Loucy (cell line): ENCODE measurements around the gene MIEN1.
"Not testable (repeated sequence)": the region's sequence is repeated elsewhere in the genome, so short reads cannot be mapped to it uniquely, and the experiment has no call there.

Experiments
- H2AFZ ChIP-seq: fragments of 200-600 bp; sonication (generic); 2 replicates; pipeline ENCODE4 v1.6.0; 2016; ENCODE audit warnings: antibody characterized with exemption, mild to moderate bottlenecking, low read length, moderate library complexity
- H3F3A ChIP-seq: fragments of 200-600 bp; 2 replicates; pipeline ENCODE4 v1.6.0; 2016; ENCODE audit warnings: antibody characterized with exemption, low read depth, mild to moderate bottlenecking
- H3K27me3 ChIP-seq: fragments of 200-600 bp; sonication (generic); 2 replicates; pipeline ENCODE4 v1.6.1; 2014; ENCODE audit warnings: low read length, mild to moderate bottlenecking; ENCODE audit not compliant: insufficient read depth, poor library complexity, severe bottlenecking
- H3K36me3 ChIP-seq: fragments of 200-600 bp; sonication (generic); 2 replicates; pipeline ENCODE4 v1.6.1; 2016; ENCODE audit warnings: low read length; ENCODE audit not compliant: insufficient read depth
- H3K4me1 ChIP-seq: fragments of 200-600 bp; sonication (generic); 2 replicates; pipeline ENCODE4 v1.5.1; 2014; ENCODE audit warnings: low read length, mild to moderate bottlenecking; ENCODE audit not compliant: insufficient read depth, poor library complexity, severe bottlenecking
- H3K4me2 ChIP-seq: fragments of 200-600 bp; sonication (generic); 2 replicates; pipeline ENCODE4 v1.6.0; 2014; ENCODE audit warnings: antibody characterized with exemption, low read length, low read depth, mild to moderate bottlenecking; ENCODE audit not compliant: poor library complexity, severe bottlenecking
- H3K4me3 ChIP-seq: fragments of 200-600 bp; sonication (generic); 2 replicates; pipeline ENCODE4 v1.5.1; 2014; ENCODE audit warnings: low read length, mild to moderate bottlenecking, mixed read lengths; ENCODE audit not compliant: poor library complexity, severe bottlenecking
- H3K79me2 ChIP-seq: fragments of 200-600 bp; sonication (generic); 2 replicates; pipeline ENCODE4 v1.6.1; 2014; ENCODE audit warnings: low read length; ENCODE audit not compliant: insufficient read depth
- H3K9ac ChIP-seq: fragments of 200-600 bp; sonication (generic); 2 replicates; pipeline ENCODE4 v1.6.0; 2014; ENCODE audit warnings: mild to moderate bottlenecking, low read depth, low read length, moderate library complexity; ENCODE audit not compliant: poor library complexity, severe bottlenecking
- H3K9me2 ChIP-seq: fragments of 200-600 bp; sonication (generic); replicated peaks from 2 replicates; pipeline ENCODE4 v1.6.1; 2016; ENCODE audit warnings: low read depth, low read length, mixed read lengths
- H3K9me3 ChIP-seq: fragments of 200-600 bp; sonication (generic); 2 replicates; pipeline ENCODE4 v1.6.1; 2014; ENCODE audit warnings: mild to moderate bottlenecking, antibody characterized with exemption, low read length, low read depth; ENCODE audit not compliant: insufficient read depth
- H4K20me1 ChIP-seq: fragments of 200-600 bp; sonication (generic); 2 replicates; pipeline ENCODE4 v1.6.0; 2014; ENCODE audit warnings: antibody characterized with exemption, low read length, mild to moderate bottlenecking; ENCODE audit not compliant: insufficient read depth, poor library complexity, severe bottlenecking
- EZH2phosphoT487 ChIP-seq: fragments of 200-600 bp; IDR thresholded peaks from 2 replicates; pipeline ENCODE4 v1.6.1; 2018; ENCODE audit warnings: antibody characterized with exemption, mild to moderate bottlenecking, moderate library complexity, borderline replicate concordance
- TF ChIP-seq, protein P1 (sequence below): fragments of 200-600 bp; sonication (generic); conservative IDR thresholded peaks from 2 replicates; pipeline ENCODE4 v1.5.1; 2014; ENCODE audit warnings: mild to moderate bottlenecking, antibody characterized with exemption, low read length

MIEN1 gene

DNA sequence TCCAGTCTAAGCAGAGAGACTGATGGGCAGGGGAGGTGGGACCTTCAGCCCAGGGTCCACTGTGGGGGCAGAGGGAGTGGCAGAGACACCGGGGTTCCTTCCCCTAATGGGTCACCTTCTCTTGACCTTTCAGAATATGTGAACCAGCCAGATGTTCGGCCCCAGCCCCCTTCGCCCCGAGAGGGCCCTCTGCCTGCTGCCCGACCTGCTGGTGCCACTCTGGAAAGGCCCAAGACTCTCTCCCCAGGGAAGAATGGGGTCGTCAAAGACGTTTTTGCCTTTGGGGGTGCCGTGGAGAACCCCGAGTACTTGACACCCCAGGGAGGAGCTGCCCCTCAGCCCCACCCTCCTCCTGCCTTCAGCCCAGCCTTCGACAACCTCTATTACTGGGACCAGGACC is 2.8 kb downstream of the MIEN1 start:
- no peak overlapping the region for H3K4me3 ChIP-seq
- H3F3A ChIP-seq: no peaks in the 10 kb centered on the region
- no peak overlapping the region for H2AFZ ChIP-seq
- no peaks in the 10 kb centered on the region for H3K36me3 ChIP-seq
- TF ChIP-seq EZH2phosphoT487: no peak
- TF ChIP-seq, protein P1, sequence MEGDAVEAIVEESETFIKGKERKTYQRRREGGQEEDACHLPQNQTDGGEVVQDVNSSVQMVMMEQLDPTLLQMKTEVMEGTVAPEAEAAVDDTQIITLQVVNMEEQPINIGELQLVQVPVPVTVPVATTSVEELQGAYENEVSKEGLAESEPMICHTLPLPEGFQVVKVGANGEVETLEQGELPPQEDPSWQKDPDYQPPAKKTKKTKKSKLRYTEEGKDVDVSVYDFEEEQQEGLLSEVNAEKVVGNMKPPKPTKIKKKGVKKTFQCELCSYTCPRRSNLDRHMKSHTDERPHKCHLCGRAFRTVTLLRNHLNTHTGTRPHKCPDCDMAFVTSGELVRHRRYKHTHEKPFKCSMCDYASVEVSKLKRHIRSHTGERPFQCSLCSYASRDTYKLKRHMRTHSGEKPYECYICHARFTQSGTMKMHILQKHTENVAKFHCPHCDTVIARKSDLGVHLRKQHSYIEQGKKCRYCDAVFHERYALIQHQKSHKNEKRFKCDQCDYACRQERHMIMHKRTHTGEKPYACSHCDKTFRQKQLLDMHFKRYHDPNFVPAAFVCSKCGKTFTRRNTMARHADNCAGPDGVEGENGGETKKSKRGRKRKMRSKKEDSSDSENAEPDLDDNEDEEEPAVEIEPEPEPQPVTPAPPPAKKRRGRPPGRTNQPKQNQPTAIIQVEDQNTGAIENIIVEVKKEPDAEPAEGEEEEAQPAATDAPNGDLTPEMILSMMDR: no peak
- H4K20me1 ChIP-seq: no peaks in the 10 kb centered on the region
- H3K4me2 ChIP-seq: no peak overlapping the region
- peaks cover 10% of the 10 kb centered on the region for H3K4me1 ChIP-seq
- no peak overlapping the region for H3K9ac ChIP-seq
- no peaks in the 10 kb centered on the region for H3K9me3 ChIP-seq
- no peaks in the 10 kb centered on the region for H3K27me3 ChIP-seq
- no peaks in the 10 kb centered on the region for H3K9me2 ChIP-seq
- H3K79me2 ChIP-seq: peaks cover 9% of the 10 kb centered on the region

DNA sequence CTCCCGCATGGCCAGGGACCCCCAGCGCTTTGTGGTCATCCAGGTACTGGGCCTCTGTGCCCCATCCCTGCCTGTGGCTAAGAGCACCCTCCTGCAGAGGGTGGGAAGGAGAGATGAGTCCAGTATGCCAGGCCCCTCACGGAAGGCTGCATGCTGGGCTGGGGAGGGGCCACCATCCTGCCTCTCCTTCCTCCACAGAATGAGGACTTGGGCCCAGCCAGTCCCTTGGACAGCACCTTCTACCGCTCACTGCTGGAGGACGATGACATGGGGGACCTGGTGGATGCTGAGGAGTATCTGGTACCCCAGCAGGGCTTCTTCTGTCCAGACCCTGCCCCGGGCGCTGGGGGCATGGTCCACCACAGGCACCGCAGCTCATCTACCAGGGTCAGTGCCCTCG is 3.7 kb downstream of the MIEN1 start:
- no peaks in the 10 kb centered on the region for H4K20me1 ChIP-seq
- no peak overlapping the region for H3K9ac ChIP-seq
- no peaks in the 10 kb centered on the region for H3F3A ChIP-seq
- no peak overlapping the region for H2AFZ ChIP-seq
- H3K27me3 ChIP-seq: no peaks in the 10 kb centered on the region
- TF ChIP-seq EZH2phosphoT487: no peak
- TF ChIP-seq, protein P1: no peak
- H3K4me3 ChIP-seq: no peak overlapping the region
- H3K9me3 ChIP-seq: no peaks in the 10 kb centered on the region
- H3K9me2 ChIP-seq: no peaks in the 10 kb centered on the region
- H3K36me3 ChIP-seq: no peaks in the 10 kb centered on the region
- no peak overlapping the region for H3K4me2 ChIP-seq
- H3K79me2 ChIP-seq: peaks cover 9% of the 10 kb centered on the region
- peaks cover 10% of the 10 kb centered on the region for H3K4me1 ChIP-seq

DNA sequence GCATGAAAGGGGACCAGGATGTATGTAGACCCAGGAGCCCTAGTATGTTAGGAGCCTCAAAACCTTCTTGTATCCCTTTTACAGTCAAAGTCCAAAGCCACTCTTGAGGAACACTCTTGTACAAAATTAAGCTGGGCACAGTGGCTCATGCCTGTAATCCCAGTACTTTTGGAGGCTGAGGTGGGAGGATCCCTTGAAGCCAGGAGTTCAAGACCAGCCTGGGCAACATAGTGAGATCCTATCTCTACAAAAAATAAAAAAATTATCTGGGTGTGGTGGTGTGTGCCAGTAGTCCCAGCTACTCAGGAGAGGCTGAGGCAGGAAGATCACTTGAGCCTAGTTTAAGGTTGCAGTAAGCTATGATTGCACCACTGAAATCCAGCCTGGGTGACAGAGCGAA is 4.4 kb downstream of the MIEN1 start:
- not testable (repeated sequence) for H3K9me3 ChIP-seq, H3K36me3 ChIP-seq, H3K9me2 ChIP-seq, H4K20me1 ChIP-seq, H3K27me3 ChIP-seq, H2AFZ ChIP-seq, H3K9ac ChIP-seq, H3K79me2 ChIP-seq, H3F3A ChIP-seq, H3K4me3 ChIP-seq, H3K4me2 ChIP-seq
- H3K4me1 ChIP-seq: peaks cover 10% of the 10 kb centered on the region

DNA sequence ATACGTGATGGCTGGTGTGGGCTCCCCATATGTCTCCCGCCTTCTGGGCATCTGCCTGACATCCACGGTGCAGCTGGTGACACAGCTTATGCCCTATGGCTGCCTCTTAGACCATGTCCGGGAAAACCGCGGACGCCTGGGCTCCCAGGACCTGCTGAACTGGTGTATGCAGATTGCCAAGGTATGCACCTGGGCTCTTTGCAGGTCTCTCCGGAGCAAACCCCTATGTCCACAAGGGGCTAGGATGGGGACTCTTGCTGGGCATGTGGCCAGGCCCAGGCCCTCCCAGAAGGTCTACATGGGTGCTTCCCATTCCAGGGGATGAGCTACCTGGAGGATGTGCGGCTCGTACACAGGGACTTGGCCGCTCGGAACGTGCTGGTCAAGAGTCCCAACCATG is 5.6 kb downstream of the MIEN1 start:
- no peaks in the 10 kb centered on the region for H3K27me3 ChIP-seq
- TF ChIP-seq, protein P1: no peak
- no peak for TF ChIP-seq EZH2phosphoT487
- H3K79me2 ChIP-seq: peaks cover 5% of the 10 kb centered on the region
- no peaks in the 10 kb centered on the region for H3K9me2 ChIP-seq
- H3K4me3 ChIP-seq: no peak overlapping the region
- H3K4me1 ChIP-seq: peaks cover 7% of the 10 kb centered on the region
- H3K9me3 ChIP-seq: no peaks in the 10 kb centered on the region
- no peak overlapping the region for H3K9ac ChIP-seq
- no peaks in the 10 kb centered on the region for H3K36me3 ChIP-seq
- H4K20me1 ChIP-seq: no peaks in the 10 kb centered on the region
- H3K4me2 ChIP-seq: no peak overlapping the region
- H3F3A ChIP-seq: no peaks in the 10 kb centered on the region
- no peak overlapping the region for H2AFZ ChIP-seq
